Activated CD4-positive, alpha-beta T cell treated with anti-CD3 and anti-CD28 coated beads for 4 hours (primary cell): Measurements from ENCODE around the gene SHKBP1.

ENCODE experiments used
- DNase-seq, 2 donors: peaks; one replicate each; pipeline ENCODE4 v3.0.0-alpha.2; 2020

SHKBP1 gene

GRCh38 chr19:40601134-40601974, 24.7 kb downstream of the SHKBP1 start, which contains the start of gene LTBP4:
Gene LTBP4 (plus strand): TSS chr19:40601369. CDS start chr19:40601388, 19 bp downstream.
- DNase-seq = no peak

GRCh38 chr19:40603071-40603388, 26.4 kb downstream of the SHKBP1 start:
- DNase-seq = no peak

GRCh38 chr19:40603389-40604170, 26.9 kb downstream of the SHKBP1 start:
- DNase-seq = peak; percentile 97 to 98

- no peak for DNase-seq
Observed at GRCh38 chr19:40604171-40604646, 27.5 kb downstream of the SHKBP1 start.

GRCh38 chr19:40604647-40605215, 28.1 kb downstream of the SHKBP1 start:
- no peak for DNase-seq

GRCh38 chr19:40605216-40605971, 28.7 kb downstream of the SHKBP1 start:
- DNase-seq = peak; percentile 82 to 90

GRCh38 chr19:40607311-40608239, 30.9 kb downstream of the SHKBP1 start:
- DNase-seq = no peak

GRCh38 chr19:40608240-40608621, 31.6 kb downstream of the SHKBP1 start:
- DNase-seq = no peak

GRCh38 chr19:40608957-40609356, 32.3 kb downstream of the SHKBP1 start:
- DNase-seq = no peak

- DNase-seq = peak; percentile 88 to 92
Observed at GRCh38 chr19:40609561-40610395, 33.1 kb downstream of the SHKBP1 start.

GRCh38 chr19:40610396-40611064, 33.9 kb downstream of the SHKBP1 start:
- DNase-seq = peak; percentile 58 to 70

- DNase-seq = no peak
Observed at GRCh38 chr19:40611096-40611495, 34.4 kb downstream of the SHKBP1 start.

- no peak for DNase-seq
Observed at GRCh38 chr19:40611900-40612698, 35.4 kb downstream of the SHKBP1 start.

GRCh38 chr19:40612831-40613689, 36.4 kb downstream of the SHKBP1 start:
- peak; percentile 86 to 87 for DNase-seq

GRCh38 chr19:40613690-40614621, 37.3 kb downstream of the SHKBP1 start:
- DNase-seq = peak; percentile 88 to 92

- peak; percentile 98 to 99 for DNase-seq
Observed at GRCh38 chr19:40614622-40615411, 38.1 kb downstream of the SHKBP1 start.
